ENCODE measurements around the gene CD209. TPM values are rescaled to one million over a fixed set of nuclear protein-coding genes. Genes with fewer than 3 reads are reported as not detected.

Gene CD209
- total RNA-seq, 1 donor from 2014 or later: not detected

GRCh38 chr19:7787141-7787540, 39.8 kb upstream of the CD209 start:
- no peak overlapping the region for H3K27ac Mint-ChIP-seq (ENCODE audit: unreplicated experiment)
- TF ChIP-seq CTCF (IDR thresholded peaks at IDR 0.05): no peak
- no peak overlapping the region for H3K4me3 Mint-ChIP-seq (ENCODE audit: unreplicated experiment)
- peaks cover 32% of the 10 kb centered on the region for H3K27me3 Mint-ChIP-seq (ENCODE audit: unreplicated experiment)
- H3K4me1 Mint-ChIP-seq (ENCODE audit: unreplicated experiment): no peaks in the 10 kb centered on the region
- H3K36me3 Mint-ChIP-seq (ENCODE audit: unreplicated experiment): no peaks in the 10 kb centered on the region
- no peaks in the 10 kb centered on the region for H3K9me3 Mint-ChIP-seq (ENCODE audit: unreplicated experiment)
- no peak for DNase-seq (ENCODE audit: extremely low spot score, unreplicated experiment)

- Mint-ChIP-seq H3K4me1 (ENCODE audit: unreplicated experiment) (no peaks in the 10 kb centered on the region), H3K9me3 (ENCODE audit: unreplicated experiment) (no peaks in the 10 kb centered on the region), H3K27me3 (ENCODE audit: unreplicated experiment) (peaks cover 46% of the 10 kb centered on the region), H3K4me3 (ENCODE audit: unreplicated experiment) (no peak overlapping the region), H3K27ac (ENCODE audit: unreplicated experiment) (no peak overlapping the region), H3K36me3 (ENCODE audit: unreplicated experiment) (no peaks in the 10 kb centered on the region)
- no peak for DNase-seq (ENCODE audit: extremely low spot score, unreplicated experiment)
- no peak for TF ChIP-seq CTCF (IDR thresholded peaks at IDR 0.05)
These were observed 37.5 kb upstream of the CD209 start for GRCh38 chr19:7784856-7785255.

- no peaks in the 10 kb centered on the region for H3K4me1 Mint-ChIP-seq (ENCODE audit: unreplicated experiment)
- H3K4me3 Mint-ChIP-seq (ENCODE audit: unreplicated experiment): no peak overlapping the region
- no peak overlapping the region for H3K27ac Mint-ChIP-seq (ENCODE audit: unreplicated experiment)
- no peak for DNase-seq (ENCODE audit: extremely low spot score, unreplicated experiment)
- no peaks in the 10 kb centered on the region for H3K36me3 Mint-ChIP-seq (ENCODE audit: unreplicated experiment)
- TF ChIP-seq CTCF (IDR thresholded peaks at IDR 0.05): no peak
- H3K27me3 Mint-ChIP-seq (ENCODE audit: unreplicated experiment): peaks cover 43% of the 10 kb centered on the region
- H3K9me3 Mint-ChIP-seq (ENCODE audit: unreplicated experiment): no peaks in the 10 kb centered on the region
These were observed 36.7 kb upstream of the CD209 start for GRCh38 chr19:7783991-7784423.

GRCh38 chr19:7781157-7781556, 33.8 kb upstream of the CD209 start:
- Mint-ChIP-seq H3K4me3 (ENCODE audit: unreplicated experiment) (no peak overlapping the region), H3K36me3 (ENCODE audit: unreplicated experiment) (no peaks in the 10 kb centered on the region), H3K27me3 (ENCODE audit: unreplicated experiment) (peaks cover 51% of the 10 kb centered on the region), H3K4me1 (ENCODE audit: unreplicated experiment) (no peaks in the 10 kb centered on the region), H3K9me3 (ENCODE audit: unreplicated experiment) (no peaks in the 10 kb centered on the region), H3K27ac (ENCODE audit: unreplicated experiment) (no peak overlapping the region)
- TF ChIP-seq CTCF (IDR thresholded peaks at IDR 0.05): no peak
- no peak for DNase-seq (ENCODE audit: extremely low spot score, unreplicated experiment)

- DNase-seq (ENCODE audit: extremely low spot score, unreplicated experiment): no peak
- H3K4me1 Mint-ChIP-seq (ENCODE audit: unreplicated experiment): no peaks in the 10 kb centered on the region
- H3K27me3 Mint-ChIP-seq (ENCODE audit: unreplicated experiment): peaks cover 54% of the 10 kb centered on the region
- no peak overlapping the region for H3K4me3 Mint-ChIP-seq (ENCODE audit: unreplicated experiment)
- TF ChIP-seq CTCF (IDR thresholded peaks at IDR 0.05): no peak
- no peaks in the 10 kb centered on the region for H3K9me3 Mint-ChIP-seq (ENCODE audit: unreplicated experiment)
- no peaks in the 10 kb centered on the region for H3K36me3 Mint-ChIP-seq (ENCODE audit: unreplicated experiment)
- no peak overlapping the region for H3K27ac Mint-ChIP-seq (ENCODE audit: unreplicated experiment)
These were observed 32.5 kb upstream of the CD209 start for GRCh38 chr19:7779631-7780486.

Data from osteocyte (in vitro differentiated cells).